ENCODE results near the gene PLPPR3. TPM values are rescaled to one million over a fixed set of nuclear protein-coding genes. Genes with fewer than 3 reads are reported as not detected.
"Not testable (repeated sequence)": the region's sequence is repeated elsewhere in the genome, so short reads cannot be mapped to it uniquely, and the experiment has no call there.

PLPPR3 gene
- total RNA-seq, 1 donor, result 5.9 TPM

- no peak for DNase-seq (ENCODE audit: low read depth in 2 of 3, low spot score in 2 of 3)
These were observed 7.5 kb upstream of the PLPPR3 start for GRCh38 chr19:829129-829758.

DNA sequence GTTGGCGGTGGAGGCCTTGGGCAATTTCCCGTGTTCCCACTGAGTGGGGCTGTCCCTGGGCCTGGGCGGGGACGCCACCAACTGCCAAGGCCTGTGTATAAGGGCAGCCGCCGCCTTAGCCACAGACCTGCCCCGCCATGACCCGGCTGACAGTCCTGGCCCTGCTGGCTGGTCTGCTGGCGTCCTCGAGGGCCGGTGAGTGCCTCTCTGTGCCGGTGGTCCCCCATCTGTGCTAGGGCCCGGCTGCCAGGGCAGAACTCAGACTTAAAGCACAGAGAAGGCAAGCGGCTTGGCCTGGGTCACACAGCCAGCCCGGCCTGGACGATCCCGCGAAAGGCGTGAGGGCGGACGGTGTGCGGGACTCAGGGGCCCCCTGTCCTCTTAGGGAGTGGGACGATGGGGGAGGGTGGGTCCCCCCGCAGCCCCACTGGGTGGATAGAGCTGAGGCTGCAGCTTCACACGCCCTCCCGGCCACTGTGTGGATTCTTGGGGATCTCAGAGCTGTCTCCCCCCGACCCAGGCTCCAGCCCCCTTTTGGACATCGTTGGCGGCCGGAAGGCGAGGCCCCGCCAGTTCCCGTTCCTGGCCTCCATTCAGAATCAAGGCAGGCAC is 6.1 kb upstream of the PLPPR3 start, which contains the start of gene AZU1:
AZU1 (plus strand) TSS at position 128 of the 612 bp plus-strand sequence; CDS start at position 138, 10 bp downstream.
- DNase-seq (ENCODE audit: low read depth in 2 of 3, low spot score in 2 of 3), result no peak

- no peak for DNase-seq (ENCODE audit: low read depth in 2 of 3, low spot score in 2 of 3)
These were observed 5.6 kb upstream of the PLPPR3 start for GRCh38 chr19:827314-827709.

GRCh38 chr19:825897-826644 is 4.3 kb upstream of the PLPPR3 start:
- no peak for DNase-seq (ENCODE audit: low read depth in 2 of 3, low spot score in 2 of 3)

DNA sequence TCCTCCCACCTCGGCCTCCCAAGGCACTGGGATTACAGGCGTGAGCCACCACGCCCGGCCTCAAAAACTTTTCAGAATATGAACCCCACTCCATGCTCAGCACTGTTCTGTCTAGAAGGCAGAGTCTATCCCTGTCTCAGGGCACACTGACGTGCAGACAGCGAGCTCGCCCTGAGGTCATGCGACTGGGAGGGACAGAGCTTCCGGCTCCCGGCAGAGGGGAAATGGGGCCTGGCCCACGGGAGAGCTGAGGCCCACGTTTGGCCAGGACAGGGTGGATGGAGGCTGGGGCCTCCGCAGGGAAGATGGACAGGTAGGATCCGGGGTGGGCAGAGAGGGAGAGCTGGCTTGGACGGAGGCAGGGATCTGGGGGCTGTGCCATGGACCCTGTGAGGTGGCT is 3.1 kb upstream of the PLPPR3 start:
- DNase-seq (ENCODE audit: low read depth in 2 of 3, low spot score in 2 of 3), result no peak

DNA sequence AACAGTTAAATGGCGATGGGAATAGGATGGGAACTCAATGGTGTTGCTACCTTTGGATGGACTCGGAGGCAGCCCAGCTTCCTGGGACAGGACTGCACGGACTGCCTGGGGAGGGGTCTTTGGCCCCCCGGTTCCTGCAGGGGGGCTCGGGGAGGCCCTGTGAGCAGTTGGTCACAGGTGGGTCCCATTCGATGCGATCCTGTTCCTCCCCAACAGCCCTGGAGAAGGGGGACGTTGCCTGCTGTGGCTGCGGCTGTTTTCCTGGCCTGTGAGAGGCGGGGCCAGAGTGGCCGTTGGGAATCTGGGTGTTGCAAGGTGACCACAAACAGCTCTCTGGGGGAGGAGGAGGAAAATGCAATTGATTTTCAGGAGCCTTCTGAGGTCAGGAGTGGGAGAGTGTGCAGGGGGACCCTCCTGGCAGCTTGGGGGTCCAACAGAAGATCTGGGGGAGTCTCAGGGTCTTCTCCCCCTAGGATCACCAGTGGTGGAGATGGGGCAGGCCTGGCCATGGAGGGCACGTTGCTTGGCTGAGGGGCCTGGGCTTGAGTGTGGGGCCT is 1.9 kb upstream of the PLPPR3 start:
- DNase-seq (ENCODE audit: low read depth in 2 of 3, low spot score in 2 of 3), result no peak

- DNase-seq (ENCODE audit: low read depth in 2 of 3, low spot score in 2 of 3), result no peak
These were observed 427 bp downstream of the PLPPR3 start for GRCh38 chr19:821231-821824.

GRCh38 chr19:820212-820611 is 1.5 kb downstream of the PLPPR3 start:
- not testable (repeated sequence) for DNase-seq (ENCODE audit: low read depth in 2 of 3, low spot score in 2 of 3)

GRCh38 chr19:816500-816857 is 5.3 kb downstream of the PLPPR3 start:
- no peak for DNase-seq (ENCODE audit: low read depth in 2 of 3, low spot score in 2 of 3)

GRCh38 chr19:815775-816499 is 5.8 kb downstream of the PLPPR3 start:
- DNase-seq (ENCODE audit: low read depth in 2 of 3, low spot score in 2 of 3), result no peak

GRCh38 chr19:815079-815774 is 6.5 kb downstream of the PLPPR3 start:
- no peak for DNase-seq (ENCODE audit: low read depth in 2 of 3, low spot score in 2 of 3)

GRCh38 chr19:814152-815078 is 7.3 kb downstream of the PLPPR3 start:
- no peak for DNase-seq (ENCODE audit: low read depth in 2 of 3, low spot score in 2 of 3)

DNA sequence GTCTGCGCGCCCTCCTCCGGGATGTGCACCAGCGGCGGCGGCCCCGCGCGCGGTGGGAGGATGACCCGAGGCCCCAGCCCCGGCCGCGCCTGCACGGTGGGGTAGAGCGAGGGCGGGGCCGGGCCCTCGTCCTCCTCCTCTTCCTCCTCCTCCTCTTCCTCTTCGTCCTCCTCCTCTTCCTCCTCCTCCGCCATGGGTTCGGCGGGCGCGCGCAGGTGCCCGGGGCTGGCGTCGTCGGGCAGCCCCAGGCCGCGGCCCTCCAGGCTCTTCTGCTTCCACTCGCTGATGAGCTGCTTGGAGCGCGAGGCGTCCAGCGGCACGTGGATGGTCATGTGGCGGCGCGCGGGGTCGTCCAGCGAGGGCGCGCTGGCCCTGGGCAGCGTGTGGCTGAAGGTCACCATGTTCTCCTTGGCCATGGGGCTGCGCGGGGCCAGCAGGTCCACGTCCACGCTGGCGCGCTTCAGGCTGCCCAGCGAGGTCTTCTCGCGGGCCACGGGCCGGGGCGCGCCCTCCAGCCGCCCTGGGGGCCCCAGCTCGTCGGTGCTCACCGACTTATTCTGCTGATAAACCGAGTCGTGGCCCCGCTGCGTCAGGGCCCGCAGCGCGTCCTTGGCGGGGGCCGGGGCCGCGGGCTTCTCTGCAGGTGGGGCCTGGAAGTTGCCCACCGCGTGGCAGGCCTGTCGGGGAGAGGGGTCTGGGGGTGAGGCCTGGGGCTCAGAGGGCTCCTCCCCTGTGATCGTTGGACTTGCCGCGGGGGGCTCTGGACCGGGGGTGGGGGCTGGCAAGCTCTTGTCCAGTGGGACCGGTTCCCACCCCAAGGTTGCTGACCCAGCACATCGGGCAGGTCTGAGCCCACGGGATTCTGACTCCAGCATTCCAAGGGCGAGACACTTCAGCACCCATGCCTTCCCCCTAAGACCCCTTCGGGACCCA is 8.3 kb downstream of the PLPPR3 start:
- DNase-seq (ENCODE audit: low read depth in 2 of 3, low spot score in 2 of 3), result no peak

- no peak for DNase-seq (ENCODE audit: low read depth in 2 of 3, low spot score in 2 of 3)
These were observed 9.0 kb downstream of the PLPPR3 start for GRCh38 chr19:812747-813218.

GRCh38 chr19:812049-812746 is 9.6 kb downstream of the PLPPR3 start:
- no peak for DNase-seq (ENCODE audit: low read depth in 2 of 3, low spot score in 2 of 3)

DNA sequence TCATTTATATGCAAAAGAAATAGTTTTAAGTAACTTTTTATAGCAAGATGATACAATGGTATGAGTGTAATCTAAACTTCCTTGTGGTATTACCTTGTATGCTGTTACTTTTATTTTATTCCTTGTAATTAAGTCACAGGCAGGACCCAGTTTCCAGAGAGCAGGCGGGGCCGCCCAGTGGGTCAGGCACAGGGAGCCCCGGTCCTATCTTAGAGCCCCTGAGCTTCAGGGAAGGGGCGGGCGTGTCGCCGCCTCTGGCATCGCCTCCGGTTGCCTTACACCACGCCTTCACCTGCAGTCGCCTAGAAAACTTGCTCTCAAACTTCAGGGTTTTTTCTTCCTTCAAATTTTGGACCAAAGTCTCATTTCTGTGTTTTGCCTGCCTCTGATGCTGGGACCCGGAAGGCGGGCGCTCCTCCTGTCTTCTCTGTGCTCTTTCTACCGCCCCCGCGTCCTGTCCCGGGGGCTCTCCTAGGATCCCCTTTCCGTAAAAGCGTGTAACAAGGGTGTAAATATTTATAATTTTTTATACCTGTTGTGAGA is 10.2 kb downstream of the PLPPR3 start:
- DNase-seq (ENCODE audit: low read depth in 2 of 3, low spot score in 2 of 3), result no peak
